DMS 273 (cell line): ENCODE results near the gene CBX5.
"Not testable (repeated sequence)": the region's sequence is repeated elsewhere in the genome, so short reads cannot be mapped to it uniquely, and the experiment has no call there.

ENCODE experiments used
- DNase-seq: peaks from one replicate; lab custom pipeline; 2025; ENCODE audit not compliant: unreplicated experiment; lab: John Stamatoyannopoulos, UW

CBX5 gene

GRCh38 chr12:54279632-54280467 is at the start of gene CBX5:
Gene CBX5 (minus strand): TSS chr12:54280122. CDS start chr12:54257650, 22,472 bp downstream.
- peak; percentile 98 for DNase-seq

DNA sequence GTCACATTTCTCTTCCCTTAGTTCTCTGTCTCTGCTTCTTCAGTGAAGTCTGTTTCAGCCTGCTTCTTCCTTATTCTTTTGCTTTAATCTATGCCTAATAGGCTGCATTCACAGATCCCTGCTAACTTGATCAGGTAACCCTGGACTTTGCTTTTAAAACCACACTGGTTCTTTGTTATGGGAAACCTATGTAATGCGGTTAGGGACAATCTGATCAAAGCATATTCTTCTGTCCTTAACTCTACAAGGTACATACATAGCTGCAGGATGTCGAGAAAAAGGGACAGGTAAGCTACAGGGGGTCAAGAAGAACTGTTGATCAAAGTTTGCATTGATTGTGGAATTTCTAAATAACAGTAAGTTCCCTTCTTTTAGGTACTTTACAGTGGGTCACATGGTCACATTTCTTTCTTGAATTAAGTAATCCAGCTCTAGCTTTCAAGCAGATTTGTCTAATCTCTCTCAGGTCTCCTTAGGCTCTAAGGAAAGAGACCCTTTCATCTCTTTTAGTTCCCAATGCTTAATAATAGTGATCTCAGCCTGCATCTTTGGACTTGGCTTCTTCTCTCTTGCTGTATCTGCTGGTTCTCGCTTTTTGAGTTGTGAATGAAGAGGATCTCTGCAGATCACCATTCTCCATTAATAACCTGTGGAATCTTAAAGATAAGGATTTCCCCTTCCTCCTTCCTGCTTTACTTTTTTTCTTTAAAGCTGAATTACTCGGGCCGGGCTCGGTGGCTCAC is 48.8 kb upstream of the CBX5 start:
- DNase-seq, result no peak

DNA sequence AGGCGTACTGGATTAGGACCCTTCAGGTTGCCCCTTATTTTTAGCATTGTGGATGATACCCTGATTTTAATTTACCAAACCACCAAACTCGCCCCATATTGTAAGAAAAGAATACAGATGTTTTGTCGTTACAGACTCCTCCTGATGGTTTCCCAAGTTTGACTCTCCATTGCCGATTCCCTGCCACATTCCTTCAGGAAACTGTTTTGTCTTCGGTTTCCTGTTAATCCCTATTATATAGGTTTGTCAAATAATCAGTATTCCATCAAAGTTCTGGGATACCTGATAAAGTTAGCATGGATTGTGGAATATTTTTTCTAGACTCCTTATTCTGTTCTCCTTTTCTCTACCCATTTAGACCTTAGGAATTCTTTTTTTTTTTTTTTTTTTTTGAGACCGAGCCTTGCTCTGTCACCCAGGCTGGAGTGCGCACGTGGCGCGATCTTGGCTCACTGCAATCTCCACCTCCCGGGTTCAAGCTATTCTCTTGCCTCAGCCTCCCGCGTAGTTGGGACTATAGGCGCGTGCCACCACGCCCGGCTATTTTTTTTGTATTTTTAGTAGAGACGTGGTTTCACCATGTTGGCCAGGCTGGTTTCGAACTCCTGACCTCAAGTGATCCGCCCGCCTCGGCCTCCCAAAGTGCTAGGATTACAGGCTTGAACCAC is 45.7 kb upstream of the CBX5 start:
- not testable (repeated sequence) for DNase-seq

DNA sequence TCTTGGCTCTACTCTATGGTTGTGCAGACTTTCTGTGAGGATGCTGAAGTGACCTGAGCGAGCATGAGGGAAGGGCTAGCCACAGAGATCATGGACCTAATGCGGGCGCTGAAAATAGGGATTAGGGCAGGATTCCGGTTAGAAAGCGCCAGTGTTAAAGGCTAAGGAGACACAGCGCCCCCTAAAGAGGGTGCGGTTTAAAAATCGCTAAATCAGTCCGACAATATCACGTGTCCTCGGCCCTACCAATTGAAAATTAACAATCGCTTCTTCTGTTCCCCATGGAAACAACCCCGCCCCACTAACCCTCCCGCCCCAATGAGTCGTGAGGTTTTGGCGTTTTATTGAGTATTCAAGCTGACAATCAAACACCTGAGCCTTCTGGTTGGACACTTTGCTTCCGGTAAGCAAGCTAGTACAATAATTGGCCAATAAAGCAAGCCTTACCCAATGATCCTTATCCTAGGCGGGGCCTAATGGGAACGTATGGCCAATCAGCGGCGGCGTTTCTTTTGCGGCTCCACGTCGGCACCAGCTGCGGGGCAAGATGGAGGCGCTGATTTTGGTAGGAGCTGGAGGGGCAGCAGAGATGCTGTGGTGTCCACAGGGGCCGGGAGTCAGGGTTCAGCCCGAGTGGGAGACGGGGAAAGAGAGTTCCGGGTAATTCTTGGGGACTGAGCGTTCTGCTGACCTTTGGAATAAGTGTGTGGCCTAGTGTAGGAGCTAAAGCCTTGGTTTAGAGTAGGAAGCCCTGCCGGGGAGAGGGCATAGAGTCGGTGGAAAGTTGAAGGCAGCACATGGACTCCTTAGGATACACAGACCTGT is 44.9 kb upstream of the CBX5 start, which contains the start of gene COPZ1:
TSS of gene COPZ1 (plus strand) at position 515 of the 825 bp plus-strand sequence. CDS start at position 548, 33 bp downstream.
- DNase-seq, result peak; percentile 99

- no peak for DNase-seq
Observed at GRCh38 chr12:54321363-54321762, 41.4 kb upstream of the CBX5 start.

DNA sequence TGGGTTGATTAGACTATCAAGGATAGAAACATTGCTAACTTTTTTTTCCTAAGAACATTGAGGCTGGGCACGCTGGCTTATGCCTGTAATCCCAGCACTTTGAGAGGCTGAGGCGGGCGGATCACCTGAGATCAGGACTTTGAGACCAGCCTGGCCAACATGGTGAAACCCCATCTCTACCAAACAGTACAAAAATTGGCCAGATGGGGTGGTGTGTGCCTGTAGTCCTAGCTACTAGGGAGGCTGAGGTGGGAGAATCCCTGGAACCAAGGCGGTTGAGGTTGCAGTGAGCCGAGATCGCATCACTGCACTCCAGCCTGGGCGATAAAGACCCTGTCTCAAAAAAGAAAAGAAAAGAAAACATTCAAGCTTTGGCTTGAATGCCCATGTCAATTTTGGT is 32.4 kb upstream of the CBX5 start:
- not testable (repeated sequence) for DNase-seq

DNA sequence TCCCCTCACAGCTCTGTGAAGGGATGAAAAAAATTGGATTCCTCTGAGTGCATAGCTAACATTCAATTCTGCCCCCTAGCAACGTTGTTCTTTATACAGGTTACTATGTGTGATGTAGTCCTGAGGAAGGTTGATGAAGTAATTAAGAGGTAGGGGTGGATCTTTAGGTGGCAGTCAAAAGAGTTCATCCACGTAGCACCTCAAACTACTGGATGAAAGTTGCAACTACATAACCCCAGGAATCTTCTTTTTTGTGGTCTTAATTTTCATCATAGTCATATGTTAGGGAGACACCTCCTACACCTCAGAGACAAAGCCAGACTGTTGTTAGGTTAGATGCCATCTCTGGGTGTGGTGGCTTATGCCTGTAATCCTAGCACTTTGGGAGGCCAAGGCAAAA is 31.1 kb upstream of the CBX5 start:
- DNase-seq, result no peak

- peak; percentile 40 for DNase-seq
Observed at GRCh38 chr12:54306925-54307741, 27.2 kb upstream of the CBX5 start.

GRCh38 chr12:54304187-54304810 is 24.4 kb upstream of the CBX5 start:
- DNase-seq, result no peak

DNA sequence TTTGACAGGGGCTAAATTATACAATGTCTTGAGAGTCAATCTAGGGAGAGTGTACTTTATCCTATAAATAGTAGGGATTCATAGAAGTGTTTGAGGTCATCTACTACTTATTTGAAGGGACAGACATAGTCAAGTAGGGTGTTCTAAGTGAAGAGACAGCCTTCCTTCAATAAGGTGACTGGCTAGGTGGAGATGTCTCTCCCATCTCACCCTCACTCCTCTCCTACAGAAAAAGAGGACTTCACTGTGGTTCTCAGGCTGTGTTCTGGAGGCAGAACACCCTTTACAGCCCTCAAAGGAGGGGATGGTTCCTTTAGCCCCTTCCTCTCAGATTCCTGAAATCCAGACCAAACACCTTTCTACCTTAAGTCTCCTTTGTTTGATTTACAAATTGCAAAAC is 23.7 kb upstream of the CBX5 start:
- no peak for DNase-seq

DNA sequence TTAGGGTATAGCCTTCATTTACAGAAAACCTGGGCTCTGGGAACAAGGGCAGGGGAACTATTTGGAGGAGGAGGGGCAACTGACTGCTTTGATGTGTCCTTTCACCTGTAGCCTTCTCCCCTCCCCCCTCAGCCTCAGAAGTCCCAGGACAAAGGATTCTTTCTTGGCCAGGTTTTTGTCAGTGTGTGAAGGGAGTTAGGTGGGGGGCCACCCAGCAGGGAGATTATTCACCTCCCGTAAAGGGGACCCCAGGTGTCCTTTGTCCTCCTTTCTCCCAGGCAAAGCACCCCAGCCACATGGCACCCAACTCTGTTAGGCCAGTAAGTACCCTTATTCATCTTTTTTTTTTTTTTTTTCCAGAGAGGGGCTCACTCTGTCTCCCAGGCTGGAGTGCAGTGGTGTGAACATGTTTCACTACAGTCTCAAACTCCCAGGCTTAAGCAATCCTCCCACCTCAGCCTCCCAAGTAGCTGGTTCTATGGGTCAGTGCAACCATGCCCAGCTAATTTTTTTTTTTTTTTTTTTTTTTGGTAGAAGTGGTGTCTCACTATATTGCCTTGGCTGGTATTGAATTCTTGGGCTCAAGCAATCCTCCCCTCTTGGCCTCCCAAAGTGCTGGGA is 21.6 kb upstream of the CBX5 start:
- no peak for DNase-seq

DNA sequence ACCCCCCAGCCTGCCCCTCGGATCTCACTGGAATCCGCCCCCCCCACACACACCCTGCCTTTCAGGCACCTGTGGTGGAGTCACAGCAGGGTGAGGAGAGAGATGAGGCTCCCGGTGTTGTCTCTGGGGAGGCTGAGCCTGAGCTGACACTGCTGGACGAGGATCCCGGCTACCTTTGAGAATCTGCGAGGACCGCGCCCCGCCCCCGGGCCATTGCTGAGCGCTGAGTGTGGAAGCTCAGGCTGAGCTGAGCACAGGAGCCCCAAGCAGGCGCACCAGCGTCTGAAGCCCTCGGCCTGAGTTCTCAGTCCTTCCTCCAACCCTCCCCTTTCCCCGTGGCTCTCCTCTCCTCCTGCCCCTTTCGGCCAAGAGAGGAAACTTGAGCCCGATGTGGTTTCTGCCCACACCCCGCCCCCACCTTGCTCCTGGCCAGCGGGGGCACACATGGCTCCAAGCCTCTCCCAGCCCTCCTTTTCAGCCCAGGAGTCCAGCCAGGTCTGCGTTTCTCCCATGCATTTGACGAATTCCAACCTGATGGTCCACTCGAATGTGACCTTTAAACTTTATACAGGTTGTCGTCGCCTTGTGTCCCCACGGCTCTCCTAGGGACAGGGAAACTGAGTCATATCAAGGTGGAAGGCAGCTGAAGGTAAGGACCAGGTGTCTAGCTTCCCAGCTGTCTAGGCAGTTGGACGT is 21.0 kb upstream of the CBX5 start, which contains the start of gene NFE2:
TSS of gene NFE2 (minus strand) at position 284 of the 696 bp plus-strand sequence. CDS start 5,767 bp downstream, outside the sequence.
- peak; percentile 55 for DNase-seq

DNA sequence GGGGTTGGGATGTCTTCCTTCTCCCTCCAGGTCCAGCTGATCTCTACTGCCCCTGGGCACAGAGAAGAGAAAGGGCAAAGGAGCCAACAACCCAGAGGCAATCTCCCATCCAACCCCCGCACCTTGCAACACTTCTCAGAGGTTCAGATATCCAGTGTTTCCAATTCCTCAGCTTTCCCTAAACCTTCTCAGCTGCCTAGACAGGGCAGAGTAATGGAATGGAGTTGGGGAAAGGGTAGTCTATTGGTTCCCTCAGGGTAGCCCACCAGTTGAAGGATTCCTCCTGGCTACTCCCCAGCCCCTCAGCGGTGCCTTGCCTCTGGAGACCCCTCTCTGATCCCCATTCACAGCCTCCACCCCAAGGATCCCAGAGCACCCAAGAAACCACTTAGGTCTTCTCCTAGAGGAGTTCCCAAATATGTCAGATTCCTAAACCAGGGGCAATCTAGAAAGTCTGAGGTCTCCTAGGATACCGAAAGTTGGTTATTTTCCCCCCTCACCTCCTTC is 20.4 kb upstream of the CBX5 start:
- DNase-seq, result no peak

DNA sequence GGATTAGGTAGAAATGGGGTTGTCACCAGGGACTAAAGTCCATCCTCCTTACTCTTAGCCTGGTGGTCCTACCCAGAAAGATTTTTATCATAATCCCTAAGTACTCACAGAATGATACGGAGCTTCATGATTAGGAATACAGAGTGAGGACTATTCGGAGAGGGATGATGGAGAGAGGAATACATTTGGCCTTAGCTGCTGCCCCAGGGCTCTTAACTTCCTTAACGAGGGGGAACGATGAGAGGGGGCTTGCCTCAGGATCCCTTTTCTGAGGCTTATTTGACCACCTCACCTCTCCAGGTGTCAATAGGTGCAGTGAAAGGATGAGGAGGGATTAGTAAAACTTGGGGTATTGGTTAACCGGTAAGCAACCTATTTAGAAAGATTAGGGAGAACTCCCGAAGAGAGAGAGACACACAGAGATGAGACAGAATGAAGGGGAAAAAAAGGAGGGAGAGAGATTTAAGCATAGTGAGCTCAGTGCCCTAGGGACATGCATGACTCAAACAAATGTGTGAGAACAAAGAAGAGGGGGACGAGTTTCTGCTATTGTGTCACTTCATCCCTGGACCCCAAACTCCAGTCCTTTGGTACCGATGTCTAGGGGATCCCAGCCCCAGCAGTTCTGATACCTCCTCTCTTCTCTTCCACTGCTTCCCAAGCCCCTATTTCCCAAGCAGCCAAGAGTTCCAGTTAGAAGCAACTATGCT is 19.7 kb upstream of the CBX5 start:
- DNase-seq, result no peak

DNA sequence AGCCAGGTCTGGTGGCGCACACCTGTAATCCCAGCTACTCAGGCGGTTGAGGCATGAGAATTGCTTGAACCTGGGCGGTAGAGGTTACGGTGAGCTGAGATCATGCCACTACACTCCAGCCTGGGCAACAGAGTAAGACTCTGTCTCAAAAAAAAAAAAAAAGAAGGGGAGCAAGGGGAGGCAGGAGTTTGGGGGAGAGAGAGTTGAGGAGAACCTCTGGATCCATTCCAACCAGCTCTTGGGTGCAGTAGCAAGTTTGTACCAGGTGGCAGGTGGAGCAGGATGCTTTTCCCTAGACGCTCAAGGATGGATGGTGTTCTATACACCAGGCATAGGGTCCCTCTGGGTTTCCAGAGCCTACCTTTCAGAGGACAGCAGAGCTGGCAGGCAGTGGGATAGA is 19.0 kb upstream of the CBX5 start:
- no peak for DNase-seq

- no peak for DNase-seq
Observed at GRCh38 chr12:54296393-54297099, 16.6 kb upstream of the CBX5 start.
